MV-4-11 (cell line): ENCODE results near the gene C1QTNF8.
"Not testable (repeated sequence)": the region's sequence is repeated elsewhere in the genome, so short reads cannot be mapped to it uniquely, and the experiment has no call there.

Experiments
- DNase-seq: peaks from one replicate; lab custom pipeline; 2025; lab: John Stamatoyannopoulos, UW

Gene C1QTNF8

GRCh38 chr16:1093284-1094123, 2.5 kb downstream of the C1QTNF8 start:
- DNase-seq = no peak

GRCh38 chr16:1092685-1093283, 3.3 kb downstream of the C1QTNF8 start:
- DNase-seq = not testable (repeated sequence)

GRCh38 chr16:1091992-1092552, 4.0 kb downstream of the C1QTNF8 start:
- no peak for DNase-seq

GRCh38 chr16:1090620-1091587, 5.1 kb downstream of the C1QTNF8 start:
- no peak for DNase-seq

- DNase-seq = no peak
Measured at GRCh38 chr16:1089822-1090619, 6.0 kb downstream of the C1QTNF8 start.

- no peak for DNase-seq
Measured at GRCh38 chr16:1089439-1089821, 6.6 kb downstream of the C1QTNF8 start.

- DNase-seq = no peak
Measured at GRCh38 chr16:1088295-1089170, 7.5 kb downstream of the C1QTNF8 start.

- DNase-seq = not testable (repeated sequence)
Measured at GRCh38 chr16:1086443-1086842, 9.6 kb downstream of the C1QTNF8 start.

- DNase-seq = no peak
Measured at GRCh38 chr16:1084971-1085370, 11.1 kb downstream of the C1QTNF8 start.

- DNase-seq = no peak
Measured at GRCh38 chr16:1082952-1083675, 12.9 kb downstream of the C1QTNF8 start.

- no peak for DNase-seq
Measured at GRCh38 chr16:1082266-1082951, 13.6 kb downstream of the C1QTNF8 start.

- no peak for DNase-seq
Measured at GRCh38 chr16:1081734-1082265, 14.2 kb downstream of the C1QTNF8 start.

- DNase-seq = no peak
Measured at GRCh38 chr16:1080801-1081733, 15.0 kb downstream of the C1QTNF8 start.

- DNase-seq = no peak
Measured at GRCh38 chr16:1079786-1080525, 16.1 kb downstream of the C1QTNF8 start.

GRCh38 chr16:1079341-1079740, 16.7 kb downstream of the C1QTNF8 start:
- DNase-seq = no peak

GRCh38 chr16:1078579-1079021, 17.4 kb downstream of the C1QTNF8 start:
- no peak for DNase-seq
